Measurements from ENCODE around the gene TOR2A.

Gene TOR2A

GRCh38 chr9:127756233-127756632 lies 21.1 kb upstream of the TOR2A start:
- H3K27ac ChIP-seq, result no peak overlapping the region
- TF ChIP-seq ZFX (IDR thresholded peaks at IDR 0.05; ENCODE audit: borderline replicate concordance), result no peak
- TF ChIP-seq CTCF (IDR thresholded peaks at IDR 0.05), result no peak

GRCh38 chr9:127755061-127756060 lies 20.3 kb upstream of the TOR2A start:
- no peak overlapping the region for H3K27ac ChIP-seq
- TF ChIP-seq ZFX (IDR thresholded peaks at IDR 0.05; ENCODE audit: borderline replicate concordance), result no peak
- TF ChIP-seq CTCF (IDR thresholded peaks at IDR 0.05), result no peak

GRCh38 chr9:127754099-127755060 lies 19.3 kb upstream of the TOR2A start:
- TF ChIP-seq ZFX (IDR thresholded peaks at IDR 0.05; ENCODE audit: borderline replicate concordance) (no peak), CTCF (IDR thresholded peaks at IDR 0.05) (no peak)
- no peak overlapping the region for H3K27ac ChIP-seq

GRCh38 chr9:127753622-127754021 lies 18.5 kb upstream of the TOR2A start:
- TF ChIP-seq ZFX (IDR thresholded peaks at IDR 0.05; ENCODE audit: borderline replicate concordance) (no peak), CTCF (IDR thresholded peaks at IDR 0.05) (no peak)
- H3K27ac ChIP-seq, result no peak overlapping the region

- no peak for TF ChIP-seq ZFX (IDR thresholded peaks at IDR 0.05; ENCODE audit: borderline replicate concordance)
- TF ChIP-seq CTCF (IDR thresholded peaks at IDR 0.05), result no peak
- no peak overlapping the region for H3K27ac ChIP-seq
These were observed 18.1 kb upstream of the TOR2A start for GRCh38 chr9:127753148-127753547.

GRCh38 chr9:127751269-127752054 lies 16.4 kb upstream of the TOR2A start:
- no peak overlapping the region for H3K27ac ChIP-seq
- TF ChIP-seq CTCF (IDR thresholded peaks at IDR 0.05) (no peak), ZFX (IDR thresholded peaks at IDR 0.05; ENCODE audit: borderline replicate concordance) (no peak)

Measured in 22Rv1 (cell line).